ENCODE measurements around the gene FUT2.

DNA sequence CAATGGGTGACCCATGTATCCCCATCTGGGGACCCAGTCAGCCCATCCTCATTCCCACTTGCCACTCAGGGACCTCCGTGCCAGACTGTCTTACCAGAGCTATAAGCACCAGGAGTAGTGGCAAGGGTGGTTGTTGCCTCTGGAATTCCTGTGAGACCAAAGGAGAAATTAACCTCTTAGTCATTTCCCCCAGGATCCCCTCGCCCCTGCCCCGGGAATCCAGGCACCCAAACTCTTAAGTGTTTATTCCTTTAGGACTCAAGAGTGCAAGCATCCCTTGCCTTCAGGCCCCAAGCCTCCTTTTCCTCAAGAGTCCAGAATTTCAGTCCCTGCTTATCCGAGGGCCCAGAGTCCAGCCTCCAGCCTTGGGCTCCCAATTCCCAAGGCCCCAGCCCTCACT, 32.1 kb upstream of the FUT2 start:
- TF ChIP-seq, protein P1, sequence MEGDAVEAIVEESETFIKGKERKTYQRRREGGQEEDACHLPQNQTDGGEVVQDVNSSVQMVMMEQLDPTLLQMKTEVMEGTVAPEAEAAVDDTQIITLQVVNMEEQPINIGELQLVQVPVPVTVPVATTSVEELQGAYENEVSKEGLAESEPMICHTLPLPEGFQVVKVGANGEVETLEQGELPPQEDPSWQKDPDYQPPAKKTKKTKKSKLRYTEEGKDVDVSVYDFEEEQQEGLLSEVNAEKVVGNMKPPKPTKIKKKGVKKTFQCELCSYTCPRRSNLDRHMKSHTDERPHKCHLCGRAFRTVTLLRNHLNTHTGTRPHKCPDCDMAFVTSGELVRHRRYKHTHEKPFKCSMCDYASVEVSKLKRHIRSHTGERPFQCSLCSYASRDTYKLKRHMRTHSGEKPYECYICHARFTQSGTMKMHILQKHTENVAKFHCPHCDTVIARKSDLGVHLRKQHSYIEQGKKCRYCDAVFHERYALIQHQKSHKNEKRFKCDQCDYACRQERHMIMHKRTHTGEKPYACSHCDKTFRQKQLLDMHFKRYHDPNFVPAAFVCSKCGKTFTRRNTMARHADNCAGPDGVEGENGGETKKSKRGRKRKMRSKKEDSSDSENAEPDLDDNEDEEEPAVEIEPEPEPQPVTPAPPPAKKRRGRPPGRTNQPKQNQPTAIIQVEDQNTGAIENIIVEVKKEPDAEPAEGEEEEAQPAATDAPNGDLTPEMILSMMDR (conservative IDR thresholded peaks at IDR 0.05; ENCODE audit: low read length): no peak
- no peak for TF ChIP-seq EZH2phosphoT487 (IDR thresholded peaks at IDR 0.05; ENCODE audit: borderline replicate concordance)

All from Loucy (cell line).